Measurements from ENCODE around the gene CHN2. TPM values are rescaled to one million over a fixed set of nuclear protein-coding genes. Genes with fewer than 3 reads are reported as not detected.

Gene CHN2
- total RNA-seq, 1 donor from 2014 or later: 0.73 TPM

DNA sequence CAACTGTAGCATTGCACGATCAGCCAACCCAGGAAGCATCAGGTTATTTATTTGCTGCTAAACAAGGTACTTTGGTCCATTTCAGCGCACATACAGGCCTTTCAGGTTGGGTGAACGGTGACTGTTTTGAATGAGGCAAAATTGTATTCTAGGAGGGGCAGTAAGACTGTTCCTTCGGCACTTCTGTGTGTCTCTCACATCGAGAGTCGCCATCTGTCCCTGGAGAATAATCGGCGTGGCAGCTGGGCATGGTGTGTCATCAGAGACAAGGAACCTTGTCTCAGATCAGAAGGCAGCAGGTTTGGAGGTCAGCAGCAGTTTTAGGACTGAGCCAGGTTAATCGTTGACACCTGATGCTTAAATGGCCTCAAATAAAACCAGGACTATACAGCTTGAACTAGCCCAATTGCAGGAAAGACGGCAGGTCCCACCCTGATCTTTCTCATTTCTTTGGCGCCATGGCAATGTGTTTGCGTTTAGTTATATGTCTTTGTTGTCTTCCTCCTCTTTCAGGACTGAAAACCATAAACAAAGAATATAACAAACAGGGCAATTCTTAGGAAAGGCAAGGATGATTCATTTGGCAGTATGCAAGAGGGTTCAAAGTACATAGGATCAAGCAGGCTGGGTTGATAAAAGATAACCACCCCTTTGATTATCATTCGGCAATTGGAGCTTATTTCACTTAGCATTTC is 277.0 kb downstream of the CHN2 start:
- no peak for DNase-seq (ENCODE audit: low spot score)
- Mint-ChIP-seq H3K4me1 (ENCODE audit: low read depth) (no peaks in the 10 kb centered on the region), H3K9me3 (no peaks in the 10 kb centered on the region), H3K4me3 (ENCODE audit: low read depth) (no peak overlapping the region), H3K36me3 (ENCODE audit: low read depth) (no peaks in the 10 kb centered on the region), H3K27me3 (ENCODE audit: low read depth) (no peaks in the 10 kb centered on the region), H3K27ac (no peak overlapping the region)
- intact Hi-C loops (cut with micrococcal nuclease): no loop called here

DNA sequence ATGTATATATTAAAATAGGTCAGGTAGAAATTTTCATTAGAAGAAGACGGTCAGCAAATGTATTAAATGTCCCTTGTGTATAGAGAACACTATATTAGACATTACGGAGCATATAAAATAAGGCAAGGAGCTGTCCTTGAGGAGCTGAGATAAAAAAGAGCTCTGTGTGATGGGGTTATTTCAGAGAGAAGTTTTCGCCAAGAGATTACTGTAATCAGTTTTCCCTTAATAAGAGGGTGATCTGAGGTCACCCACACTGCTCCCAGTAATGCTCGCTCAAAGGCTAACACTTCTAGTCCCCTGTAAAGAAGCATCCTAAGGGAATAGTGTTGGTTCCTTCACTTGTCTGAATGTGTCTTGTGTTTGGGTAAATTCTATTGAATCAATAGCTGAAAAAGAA is 282.3 kb downstream of the CHN2 start:
- Mint-ChIP-seq H3K27me3 (ENCODE audit: low read depth) (no peaks in the 10 kb centered on the region), H3K27ac (no peak overlapping the region), H3K9me3 (no peaks in the 10 kb centered on the region), H3K4me1 (ENCODE audit: low read depth) (no peaks in the 10 kb centered on the region), H3K36me3 (ENCODE audit: low read depth) (no peaks in the 10 kb centered on the region), H3K4me3 (ENCODE audit: low read depth) (no peak overlapping the region)
- intact Hi-C loops (cut with micrococcal nuclease): no loop called here
- no peak for DNase-seq (ENCODE audit: low spot score)

- Mint-ChIP-seq H3K4me3 (ENCODE audit: low read depth) (no peak overlapping the region), H3K27me3 (ENCODE audit: low read depth) (no peaks in the 10 kb centered on the region), H3K27ac (no peak overlapping the region), H3K9me3 (no peaks in the 10 kb centered on the region), H3K36me3 (ENCODE audit: low read depth) (no peaks in the 10 kb centered on the region), H3K4me1 (ENCODE audit: low read depth) (no peaks in the 10 kb centered on the region)
- intact Hi-C loops (cut with micrococcal nuclease): no loop called here
- no peak for DNase-seq (ENCODE audit: low spot score)
These were observed 283.7 kb downstream of the CHN2 start for GRCh38 chr7:29478226-29478625.

GRCh38 chr7:29478687-29479240 is 284.2 kb downstream of the CHN2 start:
- H3K27me3 Mint-ChIP-seq (ENCODE audit: low read depth): no peaks in the 10 kb centered on the region
- no peaks in the 10 kb centered on the region for H3K4me1 Mint-ChIP-seq (ENCODE audit: low read depth)
- no peak overlapping the region for H3K4me3 Mint-ChIP-seq (ENCODE audit: low read depth)
- no peaks in the 10 kb centered on the region for H3K36me3 Mint-ChIP-seq (ENCODE audit: low read depth)
- no peak for DNase-seq (ENCODE audit: low spot score)
- intact Hi-C loops (cut with micrococcal nuclease): no loop called here
- H3K9me3 Mint-ChIP-seq: no peaks in the 10 kb centered on the region
- H3K27ac Mint-ChIP-seq: no peak overlapping the region

- DNase-seq (ENCODE audit: low spot score): no peak
- no peak overlapping the region for H3K27ac Mint-ChIP-seq
- H3K27me3 Mint-ChIP-seq (ENCODE audit: low read depth): no peaks in the 10 kb centered on the region
- intact Hi-C loops (cut with micrococcal nuclease): no loop called here
- H3K4me1 Mint-ChIP-seq (ENCODE audit: low read depth): no peaks in the 10 kb centered on the region
- H3K36me3 Mint-ChIP-seq (ENCODE audit: low read depth): no peaks in the 10 kb centered on the region
- no peaks in the 10 kb centered on the region for H3K9me3 Mint-ChIP-seq
- H3K4me3 Mint-ChIP-seq (ENCODE audit: low read depth): no peak overlapping the region
These were observed 285.0 kb downstream of the CHN2 start for GRCh38 chr7:29479301-29480200.

DNA sequence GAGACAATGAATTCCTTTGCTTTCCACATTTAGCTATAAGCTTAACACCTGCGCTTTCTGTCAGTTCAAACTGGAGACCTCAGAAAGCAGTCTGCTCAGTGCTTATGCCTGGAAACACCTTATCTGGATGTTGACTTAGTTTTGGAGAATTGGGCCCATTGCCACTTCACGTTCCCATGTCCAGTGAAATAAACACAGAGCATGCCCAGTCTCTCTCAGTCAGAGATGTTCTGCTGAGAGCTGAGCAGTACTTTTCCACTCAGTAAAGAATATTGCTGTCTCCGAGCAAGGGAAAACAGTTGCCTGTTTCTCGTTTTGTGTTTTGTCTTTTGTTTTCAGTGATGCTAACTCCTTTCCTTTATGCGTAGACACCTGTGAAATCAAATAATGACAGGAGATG is 285.9 kb downstream of the CHN2 start:
- H3K27me3 Mint-ChIP-seq (ENCODE audit: low read depth): no peaks in the 10 kb centered on the region
- intact Hi-C loops (cut with micrococcal nuclease): no loop called here
- H3K4me3 Mint-ChIP-seq (ENCODE audit: low read depth): no peak overlapping the region
- DNase-seq (ENCODE audit: low spot score): no peak
- no peaks in the 10 kb centered on the region for H3K4me1 Mint-ChIP-seq (ENCODE audit: low read depth)
- H3K9me3 Mint-ChIP-seq: no peaks in the 10 kb centered on the region
- no peaks in the 10 kb centered on the region for H3K36me3 Mint-ChIP-seq (ENCODE audit: low read depth)
- no peak overlapping the region for H3K27ac Mint-ChIP-seq

DNA sequence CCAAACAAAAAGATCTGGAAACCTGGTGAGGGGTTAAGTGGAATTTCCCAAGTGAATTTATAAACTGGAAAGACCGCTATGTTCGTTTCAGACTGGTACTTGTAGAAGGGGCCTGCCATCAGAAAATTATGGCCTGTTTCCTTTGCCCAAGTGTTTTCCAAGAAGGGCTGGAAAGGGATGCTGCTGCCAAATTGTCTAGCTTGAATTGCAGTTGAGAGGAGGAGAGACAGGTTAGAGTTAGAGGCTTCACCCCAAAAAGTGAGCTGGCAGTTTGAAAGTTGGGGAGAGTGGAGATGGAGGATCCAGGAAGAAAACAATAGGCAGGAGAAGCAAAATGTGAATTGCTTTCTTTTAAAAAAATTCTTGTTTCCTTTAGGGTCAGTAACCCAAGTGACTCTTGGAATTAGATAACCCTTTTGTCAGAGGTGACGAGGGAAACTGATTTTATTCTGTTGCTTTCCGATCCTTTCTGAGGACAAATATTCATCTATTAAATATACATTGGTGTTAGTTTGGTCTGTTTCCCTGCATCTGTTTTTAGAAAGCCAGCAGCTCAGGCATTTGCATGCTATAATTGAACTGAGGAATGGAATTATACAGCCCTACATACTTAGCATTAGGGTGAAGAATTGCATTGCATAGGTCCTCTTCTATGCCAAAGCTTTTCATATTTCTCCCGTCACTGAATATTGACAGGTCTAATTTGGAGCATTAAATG is 286.5 kb downstream of the CHN2 start:
- DNase-seq (ENCODE audit: low spot score): no peak
- no peaks in the 10 kb centered on the region for H3K36me3 Mint-ChIP-seq (ENCODE audit: low read depth)
- no peaks in the 10 kb centered on the region for H3K27me3 Mint-ChIP-seq (ENCODE audit: low read depth)
- H3K27ac Mint-ChIP-seq: no peak overlapping the region
- H3K4me1 Mint-ChIP-seq (ENCODE audit: low read depth): no peaks in the 10 kb centered on the region
- no peak overlapping the region for H3K4me3 Mint-ChIP-seq (ENCODE audit: low read depth)
- H3K9me3 Mint-ChIP-seq: no peaks in the 10 kb centered on the region
- intact Hi-C loops (cut with micrococcal nuclease): no loop called here

GRCh38 chr7:29482056-29482455 is 287.5 kb downstream of the CHN2 start:
- intact Hi-C loops (cut with micrococcal nuclease): no loop called here
- DNase-seq (ENCODE audit: low spot score): no peak
- H3K9me3 Mint-ChIP-seq: no peaks in the 10 kb centered on the region
- H3K27ac Mint-ChIP-seq: no peak overlapping the region
- no peaks in the 10 kb centered on the region for H3K27me3 Mint-ChIP-seq (ENCODE audit: low read depth)
- no peaks in the 10 kb centered on the region for H3K4me1 Mint-ChIP-seq (ENCODE audit: low read depth)
- H3K36me3 Mint-ChIP-seq (ENCODE audit: low read depth): no peaks in the 10 kb centered on the region
- H3K4me3 Mint-ChIP-seq (ENCODE audit: low read depth): no peak overlapping the region

GRCh38 chr7:29483219-29484104 is 288.9 kb downstream of the CHN2 start:
- Mint-ChIP-seq H3K4me3 (ENCODE audit: low read depth) (no peak overlapping the region), H3K4me1 (ENCODE audit: low read depth) (no peaks in the 10 kb centered on the region), H3K27ac (no peak overlapping the region), H3K36me3 (ENCODE audit: low read depth) (no peaks in the 10 kb centered on the region), H3K27me3 (ENCODE audit: low read depth) (no peaks in the 10 kb centered on the region), H3K9me3 (no peaks in the 10 kb centered on the region)
- DNase-seq (ENCODE audit: low spot score): no peak
- intact Hi-C loops (cut with micrococcal nuclease): no loop called here

DNA sequence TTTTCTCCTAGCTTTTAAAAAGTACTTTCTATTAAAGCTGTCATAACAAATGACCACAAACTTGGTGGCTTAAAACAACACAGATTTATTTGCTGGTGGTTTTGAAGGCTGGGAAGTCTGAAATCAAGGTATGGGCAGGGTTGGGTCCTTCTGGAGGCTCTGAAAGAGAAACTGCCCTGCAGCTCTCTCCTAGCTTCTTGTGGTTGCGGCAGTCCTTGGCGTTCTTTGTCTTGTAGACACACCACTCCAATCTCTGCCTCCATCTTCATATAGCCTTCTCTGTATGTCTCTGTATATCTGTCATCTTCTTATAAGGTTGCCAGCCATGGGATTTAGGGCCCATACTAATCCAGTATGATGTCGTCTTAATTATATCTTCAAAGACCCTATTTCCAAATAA is 289.7 kb downstream of the CHN2 start:
- DNase-seq (ENCODE audit: low spot score): no peak
- no peak overlapping the region for H3K27ac Mint-ChIP-seq
- no peaks in the 10 kb centered on the region for H3K9me3 Mint-ChIP-seq
- H3K4me1 Mint-ChIP-seq (ENCODE audit: low read depth): no peaks in the 10 kb centered on the region
- H3K4me3 Mint-ChIP-seq (ENCODE audit: low read depth): no peak overlapping the region
- no peaks in the 10 kb centered on the region for H3K36me3 Mint-ChIP-seq (ENCODE audit: low read depth)
- H3K27me3 Mint-ChIP-seq (ENCODE audit: low read depth): no peaks in the 10 kb centered on the region
- intact Hi-C loops (cut with micrococcal nuclease): no loop called here

GRCh38 chr7:29485339-29486190 is 291.0 kb downstream of the CHN2 start:
- Mint-ChIP-seq H3K9me3 (no peaks in the 10 kb centered on the region), H3K27me3 (ENCODE audit: low read depth) (no peaks in the 10 kb centered on the region), H3K4me3 (ENCODE audit: low read depth) (no peak overlapping the region), H3K36me3 (ENCODE audit: low read depth) (no peaks in the 10 kb centered on the region), H3K4me1 (ENCODE audit: low read depth) (no peaks in the 10 kb centered on the region), H3K27ac (no peak overlapping the region)
- intact Hi-C loops (cut with micrococcal nuclease): no loop called here
- DNase-seq (ENCODE audit: low spot score): no peak
